ENCODE measurements around the gene MNAT1.
A peak's percentile ranks its signal among the peaks of the same experiment; 100 is the strongest.

Gene MNAT1

GRCh38 chr14:60735416-60735815 is 855 bp downstream of the MNAT1 start:
- no peaks in the 10 kb centered on the region for H3K36me3 ChIP-seq (ENCODE audit: control insufficient read depth in 5 of 5, insufficient read depth in 5 of 5, low read length in 5 of 5)
- peak overlapping the region; percentile 76 to 100 (median 99) for H3K4me3 ChIP-seq (ENCODE audit: low read depth in 1 of 5, low read length in 5 of 5)
- H3K9ac ChIP-seq (ENCODE audit: low read length in 5 of 5), result peak overlapping the region; percentile 77 to 100 (median 97)
- no peaks in the 10 kb centered on the region for H3K9me3 ChIP-seq (ENCODE audit: control insufficient read depth in 5 of 5, low read length in 5 of 5)
- peak overlapping the region; percentile 89 for H3K27ac ChIP-seq (ENCODE audit: low read depth, low read length)
- H3K4me1 ChIP-seq (ENCODE audit: control insufficient read depth in 5 of 5, insufficient read depth in 5 of 5, low read length in 5 of 5), result peaks cover 3 to 36% (median 24%) of the 10 kb centered on the region in 5 donors
- H3K27me3 ChIP-seq (ENCODE audit: control insufficient read depth in 5 of 5, insufficient read depth in 4 of 5, low read length in 5 of 5), result no peaks in the 10 kb centered on the region

- Histone ChIP-seq H3K9ac (ENCODE audit: low read length in 5 of 5) (peak overlapping the region in 3 of 5 donors; percentile 4 to 97 (median 77)), H3K9me3 (ENCODE audit: control insufficient read depth in 5 of 5, low read length in 5 of 5) (no peaks in the 10 kb centered on the region), H3K4me3 (ENCODE audit: low read depth in 1 of 5, low read length in 5 of 5) (no peak overlapping the region), H3K36me3 (ENCODE audit: control insufficient read depth in 5 of 5, insufficient read depth in 5 of 5, low read length in 5 of 5) (no peaks in the 10 kb centered on the region), H3K27ac (ENCODE audit: low read depth, low read length) (peak overlapping the region; percentile 89), H3K27me3 (ENCODE audit: control insufficient read depth in 5 of 5, insufficient read depth in 4 of 5, low read length in 5 of 5) (no peaks in the 10 kb centered on the region), H3K4me1 (ENCODE audit: control insufficient read depth in 5 of 5, insufficient read depth in 5 of 5, low read length in 5 of 5) (peaks cover 3 to 36% (median 24%) of the 10 kb centered on the region in 5 donors)
These were observed 1.9 kb downstream of the MNAT1 start for GRCh38 chr14:60736494-60736893.

DNA sequence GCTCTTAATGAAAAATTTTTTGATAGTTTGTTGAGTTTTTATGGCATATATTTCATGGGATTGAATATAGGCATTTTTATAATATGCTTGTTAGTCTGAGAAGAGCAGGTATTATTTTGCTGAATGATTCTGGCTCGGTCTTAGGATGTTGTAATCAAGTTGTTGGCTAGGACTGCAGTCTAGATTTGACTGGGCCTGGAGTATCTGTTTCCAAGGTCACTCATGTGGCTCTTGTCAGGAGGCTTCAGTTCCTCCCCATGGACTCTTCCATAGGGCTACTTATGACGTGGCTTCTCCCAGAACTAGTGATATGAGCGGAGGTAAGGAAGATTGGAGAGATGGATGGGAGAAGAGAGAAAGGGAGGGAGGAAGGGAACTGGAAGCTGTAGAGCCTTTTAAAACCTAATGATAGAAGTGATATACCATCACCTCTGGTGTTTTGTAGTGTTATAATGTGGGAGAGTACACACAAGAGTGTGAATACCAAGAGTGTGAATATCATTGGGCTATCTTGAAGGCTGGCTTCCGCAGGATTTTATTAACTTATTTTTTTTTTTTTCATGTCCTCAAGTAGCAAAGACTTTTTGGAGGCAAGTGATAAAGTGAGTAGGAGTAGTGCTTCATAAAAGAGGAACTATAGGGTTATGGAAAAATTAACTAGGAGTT is 4.4 kb downstream of the MNAT1 start:
- H3K4me3 ChIP-seq (ENCODE audit: low read depth in 1 of 5, low read length in 5 of 5), result no peak overlapping the region
- no peaks in the 10 kb centered on the region for H3K36me3 ChIP-seq (ENCODE audit: control insufficient read depth in 5 of 5, insufficient read depth in 5 of 5, low read length in 5 of 5)
- no peak overlapping the region for H3K27ac ChIP-seq (ENCODE audit: low read depth, low read length)
- H3K9ac ChIP-seq (ENCODE audit: low read length in 5 of 5), result no peak overlapping the region
- no peaks in the 10 kb centered on the region for H3K27me3 ChIP-seq (ENCODE audit: control insufficient read depth in 5 of 5, insufficient read depth in 4 of 5, low read length in 5 of 5)
- H3K9me3 ChIP-seq (ENCODE audit: control insufficient read depth in 5 of 5, low read length in 5 of 5), result peaks cover 0 to 4% (median 0%) of the 10 kb centered on the region in 5 donors
- H3K4me1 ChIP-seq (ENCODE audit: control insufficient read depth in 5 of 5, insufficient read depth in 5 of 5, low read length in 5 of 5), result peaks cover 3 to 36% (median 24%) of the 10 kb centered on the region in 5 donors

- Histone ChIP-seq H3K27ac (ENCODE audit: low read depth, low read length) (no peak overlapping the region), H3K4me3 (ENCODE audit: low read depth in 1 of 5, low read length in 5 of 5) (no peak overlapping the region), H3K27me3 (ENCODE audit: control insufficient read depth in 5 of 5, insufficient read depth in 4 of 5, low read length in 5 of 5) (no peaks in the 10 kb centered on the region), H3K4me1 (ENCODE audit: control insufficient read depth in 5 of 5, insufficient read depth in 5 of 5, low read length in 5 of 5) (no peaks in the 10 kb centered on the region), H3K36me3 (ENCODE audit: control insufficient read depth in 5 of 5, insufficient read depth in 5 of 5, low read length in 5 of 5) (no peaks in the 10 kb centered on the region), H3K9me3 (ENCODE audit: control insufficient read depth in 5 of 5, low read length in 5 of 5) (peaks cover 0 to 4% (median 0%) of the 10 kb centered on the region in 5 donors), H3K9ac (ENCODE audit: low read length in 5 of 5) (no peak overlapping the region)
These were observed 10.0 kb downstream of the MNAT1 start for GRCh38 chr14:60744566-60744965.

GRCh38 chr14:60753264-60754119 is 18.9 kb downstream of the MNAT1 start:
- Histone ChIP-seq H3K4me3 (ENCODE audit: low read depth in 1 of 5, low read length in 5 of 5) (no peak overlapping the region), H3K4me1 (ENCODE audit: control insufficient read depth in 5 of 5, insufficient read depth in 5 of 5, low read length in 5 of 5) (peaks cover 0 to 14% (median 10%) of the 10 kb centered on the region in 5 donors), H3K36me3 (ENCODE audit: control insufficient read depth in 5 of 5, insufficient read depth in 5 of 5, low read length in 5 of 5) (no peaks in the 10 kb centered on the region), H3K9me3 (ENCODE audit: control insufficient read depth in 5 of 5, low read length in 5 of 5) (no peaks in the 10 kb centered on the region), H3K27me3 (ENCODE audit: control insufficient read depth in 5 of 5, insufficient read depth in 4 of 5, low read length in 5 of 5) (no peaks in the 10 kb centered on the region), H3K9ac (ENCODE audit: low read length in 5 of 5) (no peak overlapping the region), H3K27ac (ENCODE audit: low read depth, low read length) (no peak overlapping the region)

DNA sequence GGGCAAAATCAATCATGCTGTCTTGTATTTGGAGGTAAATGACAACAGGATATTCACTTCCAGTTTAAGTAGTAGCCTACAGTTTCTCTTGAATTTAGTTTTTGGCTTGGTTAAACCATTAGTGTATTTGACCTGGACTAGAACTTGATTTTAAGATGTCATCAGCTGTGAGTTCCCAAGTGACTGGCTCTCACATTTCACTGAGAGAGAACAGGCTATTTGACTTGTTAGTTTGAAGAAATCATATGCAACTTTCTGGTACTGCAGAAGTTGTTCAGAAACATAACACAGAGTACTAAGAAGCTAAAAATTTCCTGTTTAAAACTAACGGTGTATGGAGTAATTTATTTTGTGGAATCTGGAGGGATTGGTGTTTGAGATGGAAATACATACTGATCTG is 22.3 kb downstream of the MNAT1 start:
- Histone ChIP-seq H3K4me3 (ENCODE audit: low read depth in 1 of 5, low read length in 5 of 5) (no peak overlapping the region), H3K9ac (ENCODE audit: low read length in 5 of 5) (peak overlapping the region in 1 of 5 donors; percentile 14), H3K4me1 (ENCODE audit: control insufficient read depth in 5 of 5, insufficient read depth in 5 of 5, low read length in 5 of 5) (peaks cover 0 to 37% (median 10%) of the 10 kb centered on the region in 5 donors), H3K27ac (ENCODE audit: low read depth, low read length) (no peak overlapping the region), H3K9me3 (ENCODE audit: control insufficient read depth in 5 of 5, low read length in 5 of 5) (no peaks in the 10 kb centered on the region), H3K36me3 (ENCODE audit: control insufficient read depth in 5 of 5, insufficient read depth in 5 of 5, low read length in 5 of 5) (no peaks in the 10 kb centered on the region), H3K27me3 (ENCODE audit: control insufficient read depth in 5 of 5, insufficient read depth in 4 of 5, low read length in 5 of 5) (no peaks in the 10 kb centered on the region)

DNA sequence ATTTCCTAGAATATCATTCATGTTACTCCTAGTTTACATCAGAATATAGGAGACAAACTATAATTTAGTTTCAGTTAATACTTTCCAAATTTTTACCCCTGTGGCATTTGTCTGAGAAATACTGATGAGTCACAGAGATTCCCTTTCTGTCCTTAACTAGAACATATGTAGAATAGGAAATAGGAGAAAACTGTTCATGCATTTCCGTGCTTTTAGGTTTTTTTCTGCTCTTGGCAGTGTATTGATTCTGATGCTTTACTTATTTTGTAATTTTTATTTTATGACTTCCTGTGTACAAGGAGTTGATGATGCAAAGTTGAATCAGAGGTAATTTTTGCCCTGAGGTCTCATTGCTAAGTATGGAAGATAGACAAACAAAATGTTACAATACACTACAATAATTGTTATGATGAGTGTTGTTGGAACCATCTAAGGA is 23.0 kb downstream of the MNAT1 start:
- no peak overlapping the region for H3K27ac ChIP-seq (ENCODE audit: low read depth, low read length)
- no peak overlapping the region for H3K9ac ChIP-seq (ENCODE audit: low read length in 5 of 5)
- no peaks in the 10 kb centered on the region for H3K27me3 ChIP-seq (ENCODE audit: control insufficient read depth in 5 of 5, insufficient read depth in 4 of 5, low read length in 5 of 5)
- H3K9me3 ChIP-seq (ENCODE audit: control insufficient read depth in 5 of 5, low read length in 5 of 5), result no peaks in the 10 kb centered on the region
- no peaks in the 10 kb centered on the region for H3K36me3 ChIP-seq (ENCODE audit: control insufficient read depth in 5 of 5, insufficient read depth in 5 of 5, low read length in 5 of 5)
- peaks cover 0 to 37% (median 10%) of the 10 kb centered on the region in 5 donors for H3K4me1 ChIP-seq (ENCODE audit: control insufficient read depth in 5 of 5, insufficient read depth in 5 of 5, low read length in 5 of 5)
- no peak overlapping the region for H3K4me3 ChIP-seq (ENCODE audit: low read depth in 1 of 5, low read length in 5 of 5)

- H3K9ac ChIP-seq (ENCODE audit: low read length in 5 of 5), result no peak overlapping the region
- no peaks in the 10 kb centered on the region for H3K27me3 ChIP-seq (ENCODE audit: control insufficient read depth in 5 of 5, insufficient read depth in 4 of 5, low read length in 5 of 5)
- H3K27ac ChIP-seq (ENCODE audit: low read depth, low read length), result no peak overlapping the region
- no peaks in the 10 kb centered on the region for H3K36me3 ChIP-seq (ENCODE audit: control insufficient read depth in 5 of 5, insufficient read depth in 5 of 5, low read length in 5 of 5)
- H3K4me3 ChIP-seq (ENCODE audit: low read depth in 1 of 5, low read length in 5 of 5), result no peak overlapping the region
- H3K4me1 ChIP-seq (ENCODE audit: control insufficient read depth in 5 of 5, insufficient read depth in 5 of 5, low read length in 5 of 5), result peaks cover 0 to 37% (median 10%) of the 10 kb centered on the region in 5 donors
- H3K9me3 ChIP-seq (ENCODE audit: control insufficient read depth in 5 of 5, low read length in 5 of 5), result no peaks in the 10 kb centered on the region
These were observed 24.3 kb downstream of the MNAT1 start for GRCh38 chr14:60758885-60759284.

DNA sequence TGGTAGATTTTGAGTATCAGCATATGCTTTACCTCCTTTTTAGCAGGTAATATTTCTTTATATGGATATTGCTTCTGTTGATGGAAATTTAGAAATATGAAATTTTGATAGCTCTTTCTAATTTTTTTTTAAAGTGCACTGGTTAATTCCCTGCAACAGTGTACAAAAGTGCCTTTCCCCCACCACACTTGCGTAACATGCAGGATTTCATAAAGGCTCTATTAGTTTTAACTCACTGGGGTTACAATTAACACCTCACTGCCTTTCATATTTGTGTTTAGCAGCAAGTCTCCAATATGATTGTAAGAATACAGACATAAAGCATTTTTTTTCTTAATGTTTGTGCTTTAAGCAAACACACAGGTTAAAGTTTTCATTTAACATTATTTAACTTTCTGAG is 25.6 kb downstream of the MNAT1 start:
- no peaks in the 10 kb centered on the region for H3K27me3 ChIP-seq (ENCODE audit: control insufficient read depth in 5 of 5, insufficient read depth in 4 of 5, low read length in 5 of 5)
- no peak overlapping the region for H3K27ac ChIP-seq (ENCODE audit: low read depth, low read length)
- H3K4me3 ChIP-seq (ENCODE audit: low read depth in 1 of 5, low read length in 5 of 5), result no peak overlapping the region
- H3K9ac ChIP-seq (ENCODE audit: low read length in 5 of 5), result no peak overlapping the region
- no peaks in the 10 kb centered on the region for H3K36me3 ChIP-seq (ENCODE audit: control insufficient read depth in 5 of 5, insufficient read depth in 5 of 5, low read length in 5 of 5)
- H3K9me3 ChIP-seq (ENCODE audit: control insufficient read depth in 5 of 5, low read length in 5 of 5), result no peaks in the 10 kb centered on the region
- H3K4me1 ChIP-seq (ENCODE audit: control insufficient read depth in 5 of 5, insufficient read depth in 5 of 5, low read length in 5 of 5), result peaks cover 0 to 37% (median 10%) of the 10 kb centered on the region in 5 donors

All from subcutaneous abdominal adipose tissue (tissue), 5 donors.